Activated T-helper 1 cell treated with Interleukin-2 at 50 U/mL for 16 hours (primary cell): Measurements from ENCODE around the gene MOBP.

Experiments used
- DNase-seq: peaks from one replicate; pipeline ENCODE4 v3.0.0-alpha.2; 2020; ENCODE audit warnings: low read depth

The MOBP gene

GRCh38 chr3:39499651-39500273, 32.3 kb downstream of the MOBP start:
- no peak for DNase-seq

GRCh38 chr3:39501059-39501458, 33.6 kb downstream of the MOBP start:
- no peak for DNase-seq

- no peak for DNase-seq
Measured at GRCh38 chr3:39501968-39502837, 34.7 kb downstream of the MOBP start.

GRCh38 chr3:39502838-39503145, 35.3 kb downstream of the MOBP start:
- no peak for DNase-seq

- DNase-seq = no peak
Measured at GRCh38 chr3:39505866-39506742, 38.6 kb downstream of the MOBP start.

GRCh38 chr3:39506863-39507262, 39.4 kb downstream of the MOBP start:
- no peak for DNase-seq

- no peak for DNase-seq
Measured at GRCh38 chr3:39513791-39514369, 46.4 kb downstream of the MOBP start.

- DNase-seq = no peak
Measured at GRCh38 chr3:39515681-39516441, 48.4 kb downstream of the MOBP start.

GRCh38 chr3:39519103-39519502, 51.6 kb downstream of the MOBP start:
- no peak for DNase-seq

GRCh38 chr3:39519554-39520288, 52.2 kb downstream of the MOBP start:
- DNase-seq = no peak

- DNase-seq = no peak
Measured at GRCh38 chr3:39521456-39521855, 54.0 kb downstream of the MOBP start.

GRCh38 chr3:39524107-39524506, 56.6 kb downstream of the MOBP start:
- no peak for DNase-seq

GRCh38 chr3:39528844-39529243, 61.4 kb downstream of the MOBP start:
- DNase-seq = no peak

GRCh38 chr3:39529577-39529976, 62.1 kb downstream of the MOBP start:
- DNase-seq = no peak

GRCh38 chr3:39531066-39531465, 63.6 kb downstream of the MOBP start:
- no peak for DNase-seq

GRCh38 chr3:39531665-39532064, 64.2 kb downstream of the MOBP start:
- no peak for DNase-seq

- DNase-seq = no peak
Measured at GRCh38 chr3:39532777-39533176, 65.3 kb downstream of the MOBP start.

GRCh38 chr3:39533226-39533625, 65.7 kb downstream of the MOBP start:
- DNase-seq = no peak

GRCh38 chr3:39540162-39540921, 72.9 kb downstream of the MOBP start:
- no peak for DNase-seq

- no peak for DNase-seq
Measured at GRCh38 chr3:39541442-39541841, 74.0 kb downstream of the MOBP start.
